CD4-positive, alpha-beta T cell treated with Interleukin-10 for 1 hour (primary cell): Measurements from ENCODE around the gene SLC23A2.
"Not testable (repeated sequence)": the region's sequence is repeated elsewhere in the genome, so short reads cannot be mapped to it uniquely, and the experiment has no call there.

Source experiments
- DNase-seq: peaks from one replicate; pipeline ENCODE4 v3.0.0-alpha.2; 2020

Gene SLC23A2

GRCh38 chr20:5001174-5002076 is at the start of gene SLC23A2:
TSS of gene SLC23A2 (minus strand) at chr20:5001510. CDS start at chr20:4932562, 68,948 bp downstream.
- peak; percentile 65 for DNase-seq

- DNase-seq: no peak
Observed at GRCh38 chr20:5046656-5047339, 45.5 kb upstream of the SLC23A2 start.

GRCh38 chr20:5045906-5046305 is 44.6 kb upstream of the SLC23A2 start:
- DNase-seq: no peak

GRCh38 chr20:5044075-5044620 is 42.8 kb upstream of the SLC23A2 start:
- DNase-seq: no peak

- DNase-seq: no peak
Observed at GRCh38 chr20:5041433-5041832, 40.1 kb upstream of the SLC23A2 start.

GRCh38 chr20:5040345-5040744 is 39.0 kb upstream of the SLC23A2 start:
- no peak for DNase-seq

GRCh38 chr20:5039889-5040288 is 38.6 kb upstream of the SLC23A2 start:
- no peak for DNase-seq

- DNase-seq: peak; percentile 53
Observed at GRCh38 chr20:5039255-5039657, 37.9 kb upstream of the SLC23A2 start.

GRCh38 chr20:5036828-5037227 is 35.5 kb upstream of the SLC23A2 start:
- no peak for DNase-seq

- DNase-seq: not testable (repeated sequence)
Observed at GRCh38 chr20:5035518-5035917, 34.2 kb upstream of the SLC23A2 start.

- no peak for DNase-seq
Observed at GRCh38 chr20:5033566-5033965, 32.3 kb upstream of the SLC23A2 start.

- not testable (repeated sequence) for DNase-seq
Observed at GRCh38 chr20:5031701-5032100, 30.4 kb upstream of the SLC23A2 start.

GRCh38 chr20:5031206-5031557 is 29.9 kb upstream of the SLC23A2 start:
- no peak for DNase-seq

- DNase-seq: no peak
Observed at GRCh38 chr20:5030348-5031205, 29.3 kb upstream of the SLC23A2 start.

- DNase-seq: not testable (repeated sequence)
Observed at GRCh38 chr20:5028258-5029059, 27.1 kb upstream of the SLC23A2 start.

- no peak for DNase-seq
Observed at GRCh38 chr20:5024982-5025381, 23.7 kb upstream of the SLC23A2 start.

GRCh38 chr20:5024103-5024502 is 22.8 kb upstream of the SLC23A2 start:
- no peak for DNase-seq

- not testable (repeated sequence) for DNase-seq
Observed at GRCh38 chr20:5023171-5023570, 21.9 kb upstream of the SLC23A2 start.

GRCh38 chr20:5020760-5021159 is 19.4 kb upstream of the SLC23A2 start:
- no peak for DNase-seq

- DNase-seq: no peak
Observed at GRCh38 chr20:5013682-5014447, 12.6 kb upstream of the SLC23A2 start.

GRCh38 chr20:5008759-5009158 is 7.4 kb upstream of the SLC23A2 start:
- DNase-seq: no peak
